LHCN-M2 (cell line): ENCODE measurements around the gene ATXN10. TPM values are rescaled to one million over a fixed set of nuclear protein-coding genes. Genes with fewer than 3 reads are reported as not detected.

Source experiments
- DNase-seq: peaks from one replicate; pipeline ENCODE4 v3.0.0-alpha.2; 2012; ENCODE audit warnings: low read depth
- total RNA-seq: library from RNA; depleted of rRNA; stranded (reverse); fragments of >200 nt; gene quantifications from 2 replicates; pipeline ENCODE4 v1.2.3, GENCODE V29; 2014; rRNA removed

The ATXN10 gene
- total RNA-seq, 1 experiment from 2014 or later = 98.0 TPM

DNA sequence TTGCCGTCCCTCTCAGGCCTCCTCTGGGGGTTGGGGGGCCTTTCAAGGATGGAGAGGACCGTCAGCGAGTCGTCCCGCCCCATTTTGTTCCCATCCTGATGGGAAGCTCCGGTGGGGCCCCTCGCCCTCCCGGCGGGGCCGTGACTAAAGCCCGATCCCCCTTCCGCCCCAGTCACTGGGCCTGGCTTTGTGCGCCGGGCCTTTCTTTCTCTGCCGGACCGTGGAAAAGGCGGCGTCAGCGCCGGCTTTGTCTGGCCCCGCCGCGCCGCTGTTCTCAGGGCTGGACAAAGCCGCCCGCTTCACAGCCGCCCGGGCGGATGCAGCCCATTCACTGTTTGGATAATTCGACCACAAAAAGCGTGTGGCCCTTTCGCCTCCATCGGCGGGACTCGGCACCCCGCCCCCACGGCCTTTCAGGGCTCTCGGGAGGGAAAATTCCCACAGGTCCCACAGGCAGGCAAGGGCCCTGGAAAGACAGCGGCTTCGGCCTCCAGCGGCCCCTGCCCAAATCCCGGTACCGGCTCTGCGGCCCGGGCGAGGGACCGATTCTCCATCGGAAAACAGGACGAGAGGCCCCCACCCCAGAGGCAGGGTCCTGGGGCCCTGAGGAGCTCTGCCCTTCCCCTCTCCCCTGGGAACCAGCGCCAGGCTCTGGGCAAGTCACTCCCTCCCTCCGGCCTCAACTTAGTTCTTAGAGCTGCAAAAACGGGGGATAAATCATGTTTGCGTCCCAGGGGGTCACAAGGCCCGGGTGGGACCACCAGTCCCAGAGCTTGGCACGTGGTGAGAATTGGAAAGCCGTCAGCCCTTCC, 218.1 kb downstream of the ATXN10 start:
- no peak for DNase-seq

DNA sequence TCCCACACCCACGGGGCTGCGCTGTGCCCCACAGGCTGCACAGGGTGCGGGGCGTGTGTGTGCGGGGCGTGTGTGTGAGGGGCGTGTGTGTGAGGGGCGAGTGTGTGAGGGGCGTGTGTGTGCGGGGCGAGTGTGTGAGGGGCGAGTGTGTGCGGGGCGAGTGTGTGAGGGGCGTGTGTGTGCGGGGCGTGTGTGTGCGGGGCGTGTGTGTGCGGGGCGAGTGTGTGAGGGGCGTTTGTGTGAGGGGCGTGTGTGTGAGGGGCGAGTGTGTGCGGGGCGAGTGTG, 218.7 kb downstream of the ATXN10 start:
- no peak for DNase-seq

DNA sequence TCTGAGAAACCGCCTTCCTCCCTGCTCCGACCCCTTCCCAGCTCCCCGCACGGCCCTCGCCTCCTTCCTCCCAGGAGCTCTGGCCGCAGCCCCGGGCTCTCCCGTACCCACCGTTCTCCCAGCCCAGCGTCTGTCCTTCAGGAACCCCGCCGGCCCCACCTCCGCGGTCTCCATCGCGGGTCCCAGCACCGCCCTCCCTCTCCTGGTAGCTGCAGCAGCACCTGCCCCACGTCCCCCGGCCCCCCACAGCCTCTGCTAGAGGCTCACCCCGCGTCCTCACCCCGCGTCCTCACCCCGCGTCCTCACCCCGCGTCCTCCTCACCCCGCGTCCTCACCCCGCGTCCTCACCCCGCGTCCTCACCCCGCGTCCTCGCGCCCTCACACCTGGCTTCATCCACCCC, 219.4 kb downstream of the ATXN10 start:
- DNase-seq = no peak

DNA sequence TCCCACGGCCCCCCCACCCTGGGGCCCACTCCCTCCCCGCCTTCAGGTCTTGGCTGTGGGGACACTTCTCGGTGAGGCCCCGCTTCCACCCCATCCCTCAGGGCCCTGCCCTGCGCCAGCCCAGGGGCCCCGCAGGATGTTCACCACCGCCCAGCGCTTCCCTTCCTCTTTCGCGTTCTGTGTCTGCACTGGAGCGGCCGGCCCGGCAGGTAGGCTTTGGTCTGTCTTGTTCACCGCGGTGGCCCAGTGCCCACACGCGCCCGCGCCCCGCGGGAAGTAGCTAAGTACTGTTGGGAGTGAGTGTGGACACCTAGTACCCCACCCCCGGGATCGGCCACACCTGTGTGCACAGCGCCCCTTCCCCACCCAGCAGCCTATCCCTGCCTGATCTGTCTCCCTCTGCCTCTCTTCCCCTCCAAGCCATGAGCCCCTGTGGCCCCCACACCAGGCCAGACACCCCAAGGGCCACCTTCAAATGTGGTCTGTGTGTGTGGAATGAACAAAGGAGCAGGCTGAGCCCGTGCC, 219.9 kb downstream of the ATXN10 start:
- DNase-seq = no peak

DNA sequence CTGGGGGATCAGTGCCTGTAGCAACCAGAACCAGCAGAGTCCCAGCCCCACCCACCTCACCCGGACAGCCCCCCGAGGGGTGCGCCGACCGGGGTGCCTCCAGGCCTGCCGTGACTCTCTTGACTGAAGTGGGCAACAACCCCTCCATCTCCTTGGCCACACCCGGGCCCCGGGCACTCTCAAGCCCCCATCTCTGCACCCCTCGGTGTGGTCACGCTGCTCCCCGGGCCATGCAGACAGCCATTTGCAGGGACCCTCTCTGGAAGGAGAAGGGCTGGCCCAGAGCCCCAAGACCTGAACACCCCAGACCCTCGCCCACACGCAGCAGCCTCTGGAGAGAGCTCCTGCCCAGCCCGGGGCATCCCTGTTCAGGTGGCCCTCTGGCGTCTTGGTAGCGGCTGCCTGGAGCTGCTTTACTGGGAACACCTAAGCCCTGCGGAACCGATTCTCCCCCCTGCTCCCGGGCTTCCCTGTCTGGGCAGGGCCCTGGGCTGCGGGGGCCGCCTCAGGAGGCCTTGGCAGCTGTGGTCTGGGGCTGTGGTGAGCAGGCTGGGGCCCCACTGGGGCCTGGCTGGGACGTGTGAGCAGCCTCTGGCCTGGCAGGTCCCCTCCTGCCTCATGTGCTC, 220.5 kb downstream of the ATXN10 start:
- DNase-seq = no peak

DNA sequence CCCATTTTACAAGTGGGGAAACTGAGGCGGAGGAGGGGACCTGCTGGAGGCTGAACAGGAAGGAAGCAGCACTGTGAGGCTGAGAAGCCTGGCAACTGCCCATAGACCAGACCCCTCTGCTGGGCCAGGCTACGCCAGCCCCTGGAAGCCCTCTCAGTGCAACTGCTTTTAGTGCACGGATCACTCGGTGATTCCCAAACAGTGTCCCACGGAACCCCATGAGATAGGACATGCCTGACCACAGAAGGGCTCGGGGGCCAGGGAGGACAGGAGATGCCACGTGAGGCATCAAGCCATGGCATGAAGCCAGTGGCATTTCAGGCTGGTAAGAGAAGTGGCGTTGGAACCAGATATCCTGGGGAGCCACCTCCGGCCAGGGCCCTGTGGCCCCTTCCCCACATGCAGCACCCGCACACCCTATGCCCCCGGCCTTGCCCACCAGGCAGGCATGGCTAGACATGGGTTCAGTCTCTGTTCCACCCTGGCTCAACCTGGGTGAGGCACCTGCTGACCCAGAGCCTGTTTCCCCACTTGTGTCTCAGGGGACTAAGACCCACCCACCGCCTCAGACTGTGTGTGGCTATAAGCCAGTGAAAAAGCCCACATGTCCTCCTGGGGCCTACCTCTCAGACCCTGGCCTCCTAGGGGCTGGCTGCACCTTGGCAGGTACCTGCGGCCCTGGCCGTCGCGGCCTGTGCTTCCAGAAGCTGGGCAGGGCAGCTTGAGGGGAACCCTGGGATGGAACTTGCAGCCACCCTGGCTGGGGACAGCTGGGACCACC, 221.2 kb downstream of the ATXN10 start:
- no peak for DNase-seq

DNA sequence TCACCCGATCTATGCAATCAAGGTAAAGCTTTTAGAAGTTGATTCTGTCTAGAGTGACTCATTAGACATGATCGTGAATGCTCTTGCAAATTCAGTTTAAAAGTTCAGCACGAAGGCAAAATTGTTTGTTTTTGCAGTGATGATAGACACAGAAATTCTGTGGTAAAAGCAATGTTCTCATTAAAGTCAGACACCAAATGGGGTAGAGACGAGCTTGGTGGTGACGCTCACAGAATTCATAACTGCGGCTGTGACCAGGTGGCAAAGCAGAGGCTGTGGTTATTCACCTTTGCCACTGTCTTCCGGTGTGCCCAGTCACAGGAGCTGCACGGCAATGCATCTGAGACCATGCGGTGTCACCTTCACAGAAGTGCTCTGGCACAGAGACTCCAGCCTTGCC, 221.9 kb downstream of the ATXN10 start:
- no peak for DNase-seq

Other genes with a start within 250 kb of the ATXN10 start
- 34.4 and 37.6 TPM in 2 replicates for gene FBLN1, start 169.0 kb upstream of the ATXN10 start, total RNA-seq